Activated CD4-positive, alpha-beta T cell treated with anti-CD3 and anti-CD28 coated beads, Interleukin-2, Interleukin-6, amounts not matched to agents 100 ng/mL and 50 ng/mL, durations not matched to agents 16 hours and 8 hours (primary cell): ENCODE results near the gene DNAAF5.
"Not testable (repeated sequence)": the region's sequence is repeated elsewhere in the genome, so short reads cannot be mapped to it uniquely, and the experiment has no call there.

Source experiments
- DNase-seq: peaks from one replicate; pipeline ENCODE4 v3.0.0-alpha.2; 2020

Gene DNAAF5

DNA sequence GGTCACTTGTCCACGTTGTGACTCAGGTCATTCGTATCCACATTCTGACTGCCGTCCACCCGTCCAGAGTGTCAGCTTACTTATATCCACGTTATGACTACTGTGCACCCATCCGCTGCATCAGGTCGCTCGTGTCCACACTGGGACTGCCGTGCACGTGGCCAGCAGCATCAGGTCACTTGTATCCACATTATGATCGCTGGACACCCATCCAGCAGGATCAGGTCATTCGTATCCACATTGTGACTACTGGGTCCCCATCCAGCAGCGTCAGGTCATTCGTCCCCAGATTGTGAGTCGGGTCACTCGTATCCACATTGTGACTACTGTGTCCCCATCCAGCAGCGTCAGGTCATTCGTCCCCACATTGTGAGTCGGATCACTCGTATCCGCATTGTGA, 58.5 kb downstream of the DNAAF5 start:
- no peak for DNase-seq

DNA sequence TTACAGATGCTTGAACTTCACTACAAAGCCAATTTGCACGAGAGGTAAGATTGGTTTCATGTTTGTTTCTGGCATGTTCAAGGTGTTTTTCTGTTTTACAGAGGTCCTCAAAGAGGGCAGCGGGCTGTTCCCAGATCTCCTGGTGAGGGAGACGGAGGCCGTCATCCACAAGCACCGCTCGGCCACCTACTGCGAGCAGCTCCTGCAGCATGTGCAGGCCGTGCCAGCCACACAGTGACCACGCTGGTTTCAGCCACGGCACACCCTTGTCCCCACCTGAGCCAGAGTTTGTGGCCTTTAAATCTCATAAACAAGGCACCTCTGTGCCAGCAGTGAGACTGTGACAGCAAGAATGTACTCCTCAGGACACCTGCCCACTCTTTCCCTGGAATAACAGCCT, 58.9 kb downstream of the DNAAF5 start:
- DNase-seq: no peak

DNA sequence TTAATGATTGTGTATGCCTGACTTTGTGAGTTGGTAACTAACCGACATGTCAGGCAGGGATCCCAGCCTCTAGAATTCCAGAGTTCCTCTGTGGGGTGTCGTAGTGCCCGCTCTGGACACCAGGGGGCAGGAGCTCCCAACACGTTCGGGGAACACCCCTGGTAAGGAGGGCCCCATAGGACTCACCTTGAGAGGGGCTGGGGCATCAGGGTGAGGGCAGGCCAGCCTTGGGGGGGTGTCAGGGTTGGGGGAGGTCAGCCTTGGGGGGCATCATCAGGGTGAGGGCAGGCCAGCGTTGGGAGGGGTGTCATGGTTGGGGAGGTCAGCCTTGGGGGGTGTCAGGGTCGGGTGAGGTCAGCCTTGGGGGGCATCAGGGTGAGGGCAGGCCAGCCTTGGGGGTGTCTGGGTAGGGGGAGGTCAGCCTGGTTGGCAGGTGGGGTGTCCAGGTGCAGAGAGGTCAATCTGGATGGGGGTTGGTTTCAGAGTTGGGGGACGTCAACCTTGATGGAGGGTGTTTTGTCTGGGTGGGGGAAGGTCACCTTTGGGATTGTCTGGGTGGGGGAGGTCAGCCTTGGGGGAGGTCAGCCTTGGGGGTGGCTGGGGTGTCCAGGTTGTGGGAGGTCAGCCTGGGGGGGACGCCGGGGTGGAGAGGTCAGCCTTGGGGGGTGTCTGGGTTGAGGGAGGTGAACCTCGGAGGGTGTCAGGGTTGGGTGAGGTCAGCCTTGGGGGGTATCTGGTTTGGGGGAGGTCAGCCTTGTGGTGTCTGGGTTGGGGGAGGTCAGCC, 60.2 kb downstream of the DNAAF5 start:
- DNase-seq: peak; percentile 65

DNA sequence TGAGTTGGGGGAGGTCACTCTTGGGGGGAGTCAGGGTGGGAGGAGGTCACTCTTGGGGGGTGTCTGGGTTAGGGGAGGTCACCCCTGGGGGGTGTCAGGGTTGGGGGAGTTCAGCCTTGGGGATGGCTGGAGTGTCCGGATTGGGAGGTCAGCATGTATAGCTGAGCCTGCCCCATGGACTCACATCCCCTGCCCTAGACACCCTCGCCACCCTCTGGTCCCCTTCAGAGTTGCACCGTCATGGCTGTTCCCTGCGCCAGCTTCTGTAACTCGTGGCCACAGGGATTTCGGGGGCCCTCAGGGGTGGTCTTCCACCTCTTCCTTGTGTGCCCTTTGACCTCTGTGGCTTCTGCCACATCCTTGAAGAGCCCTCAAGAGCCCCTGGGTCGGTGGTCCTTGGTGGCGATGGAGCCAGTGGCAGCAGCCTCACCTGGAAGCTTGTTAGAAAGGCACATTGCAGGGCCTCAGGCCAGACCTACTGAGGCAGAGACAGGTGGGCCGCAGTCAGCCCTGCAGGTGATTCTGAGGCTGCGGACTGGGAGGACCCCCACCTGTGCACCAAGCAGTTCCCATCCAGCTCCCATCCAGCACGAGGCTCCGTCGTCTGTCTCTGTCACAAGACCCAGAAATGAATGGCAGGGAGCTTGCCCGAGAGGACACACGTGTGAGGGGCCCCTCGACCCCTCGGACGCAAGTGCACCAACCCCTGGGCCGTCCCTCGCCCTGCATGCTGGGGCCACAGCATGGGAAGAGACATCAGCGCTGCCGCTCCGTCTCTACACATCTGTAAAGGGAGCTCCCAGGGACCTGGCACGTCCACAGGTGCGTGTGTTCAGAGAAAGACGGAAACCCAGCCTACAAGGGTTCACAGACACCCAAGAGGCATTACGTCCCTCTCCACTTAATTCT, 61.1 kb downstream of the DNAAF5 start:
- no peak for DNase-seq

DNA sequence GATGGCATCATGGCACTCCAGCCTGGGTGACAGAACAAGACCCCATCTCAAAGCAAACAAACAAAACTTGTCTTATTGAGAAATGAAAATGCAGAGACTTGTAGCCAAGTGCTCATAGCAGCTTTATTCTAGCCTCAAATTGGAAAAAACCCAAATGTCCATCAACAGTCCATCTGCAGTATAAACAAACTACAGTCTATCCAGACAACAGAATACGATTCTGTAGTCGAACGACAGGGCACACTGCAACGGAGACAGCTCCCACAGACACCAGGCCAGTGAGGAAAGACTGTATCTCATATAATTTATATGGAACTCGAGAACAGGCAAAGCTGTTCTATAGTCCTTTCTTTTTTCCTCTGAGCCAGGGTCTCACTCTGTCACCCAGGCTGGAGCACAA, 65.0 kb downstream of the DNAAF5 start:
- DNase-seq: no peak

DNA sequence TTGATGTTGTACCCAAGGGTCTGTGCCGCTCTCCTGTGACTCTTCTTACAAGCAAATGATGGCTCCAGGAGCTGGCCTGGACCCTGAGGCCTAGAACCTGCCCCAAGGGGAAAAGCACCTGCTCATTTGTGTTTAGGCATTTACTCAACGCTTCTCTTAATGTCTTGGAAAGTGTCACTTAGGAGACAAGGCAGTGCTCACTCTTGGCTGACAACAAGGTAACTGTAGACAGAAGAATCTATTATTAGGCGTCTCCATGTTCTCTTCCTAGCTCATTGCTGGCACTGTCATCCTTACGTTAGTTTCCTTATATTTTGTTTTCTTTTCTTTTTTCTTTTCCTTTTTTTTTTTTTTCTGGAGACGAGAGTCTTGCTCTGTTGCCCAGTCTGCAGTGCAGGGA, 67.7 kb downstream of the DNAAF5 start:
- DNase-seq: no peak

DNA sequence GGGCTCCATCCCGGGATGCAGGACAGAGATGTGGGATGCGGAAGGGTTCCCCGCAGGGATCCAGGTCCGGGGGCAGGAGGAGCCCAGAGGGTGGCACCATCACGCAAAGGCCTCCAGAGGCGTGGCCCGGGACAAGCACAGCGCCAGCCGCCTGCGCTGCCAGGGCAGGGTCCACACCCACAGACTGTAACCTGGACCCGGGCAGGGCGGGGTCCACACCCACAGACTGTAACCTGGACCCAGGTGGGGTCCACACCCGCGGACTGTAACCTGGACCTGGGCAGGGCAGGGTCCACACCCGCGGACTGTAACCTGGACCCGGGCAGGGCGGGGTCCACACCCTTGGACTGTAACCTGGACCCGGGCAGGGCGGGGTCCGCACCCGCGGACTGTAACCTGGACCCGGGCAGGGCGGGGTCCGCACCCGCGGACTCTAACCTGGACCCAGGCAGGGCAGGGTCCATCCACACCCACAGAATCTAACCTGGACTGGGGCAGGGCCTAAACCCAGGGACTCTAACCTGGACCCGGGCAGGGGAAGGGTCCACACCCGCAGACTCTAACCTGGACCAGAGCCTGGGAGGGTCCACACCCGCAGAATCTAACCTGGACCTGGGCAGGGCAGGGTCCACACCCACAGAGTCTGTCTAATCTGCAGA, 68.3 kb downstream of the DNAAF5 start:
- no peak for DNase-seq

DNA sequence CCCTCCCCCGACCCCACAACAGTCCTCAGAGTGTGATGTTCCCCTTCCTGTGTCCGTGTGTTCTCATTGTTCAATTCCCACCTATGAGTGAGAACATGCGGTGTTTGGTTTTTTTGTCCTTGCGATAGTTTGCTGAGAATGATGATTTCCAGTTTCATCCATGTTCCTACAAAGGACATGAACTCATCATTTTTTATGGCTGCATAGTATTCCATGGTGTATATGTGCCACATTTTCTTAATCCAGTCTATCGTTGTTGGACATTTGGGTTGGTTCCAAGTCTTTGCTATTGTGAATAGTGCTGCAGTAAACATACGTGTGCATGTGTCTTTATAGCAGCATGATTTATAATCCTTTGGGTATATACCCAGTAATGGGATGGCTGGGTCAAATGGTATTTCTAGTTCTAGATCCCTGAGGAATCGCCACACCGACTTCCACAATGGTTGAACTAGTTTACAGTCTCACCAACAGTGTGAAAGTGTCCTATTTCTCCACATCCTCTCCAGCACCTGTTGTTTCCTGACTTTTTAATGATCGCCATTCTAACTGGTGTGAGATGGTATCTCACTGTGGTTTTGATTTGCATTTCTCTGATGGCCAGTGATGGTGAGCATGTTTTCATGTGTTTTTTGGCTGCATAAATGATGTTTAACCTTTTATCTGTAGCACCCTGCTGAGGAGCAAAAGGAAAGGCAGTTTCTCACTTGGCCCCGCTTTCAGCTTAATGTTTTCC, 70.1 kb downstream of the DNAAF5 start:
- not testable (repeated sequence) for DNase-seq

DNA sequence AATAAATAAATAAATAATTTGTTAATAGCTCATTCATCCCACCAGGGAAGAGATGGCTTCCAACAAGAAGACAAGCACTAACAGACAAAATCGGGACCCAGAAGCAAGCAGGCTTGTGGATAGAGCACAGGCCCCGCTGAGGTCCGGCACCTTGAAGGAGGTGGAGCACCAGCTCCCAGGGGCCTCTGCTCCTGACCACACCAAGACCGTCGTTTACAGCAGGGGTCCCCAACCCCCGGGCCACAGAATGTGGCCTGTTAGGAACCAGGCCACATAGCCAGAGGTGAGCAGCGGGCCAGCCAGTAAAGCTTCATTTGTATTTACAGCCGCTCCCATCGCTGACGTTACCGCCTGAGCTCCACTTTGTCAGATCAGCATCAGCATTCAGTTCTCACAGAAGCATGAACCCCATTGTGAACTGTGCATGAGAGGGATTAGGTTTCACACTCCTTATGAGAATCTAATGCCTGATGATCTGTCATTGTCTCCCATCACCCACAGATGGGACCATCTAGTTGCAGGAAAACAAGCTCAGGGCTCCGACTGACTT, 72.5 kb downstream of the DNAAF5 start:
- DNase-seq: no peak

DNA sequence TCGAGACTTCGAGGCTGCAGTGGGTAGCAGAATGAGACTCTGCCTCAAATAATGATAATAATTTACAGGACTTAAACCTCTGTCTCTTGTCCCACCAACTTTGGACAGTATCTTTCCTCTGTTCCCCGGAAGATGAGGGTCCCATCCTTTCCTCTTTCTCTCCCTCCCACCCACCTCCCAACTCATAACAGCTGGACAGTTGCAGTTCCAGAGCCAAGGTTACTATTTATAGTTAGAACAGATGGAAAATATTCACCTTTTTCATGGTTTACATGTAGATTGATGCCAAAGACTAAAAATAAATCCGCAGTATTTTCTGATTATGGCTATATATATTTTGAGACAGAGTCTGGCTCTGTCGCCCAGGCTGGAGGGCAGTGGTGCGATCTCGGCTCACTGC, 74.2 kb downstream of the DNAAF5 start:
- DNase-seq: no peak

DNA sequence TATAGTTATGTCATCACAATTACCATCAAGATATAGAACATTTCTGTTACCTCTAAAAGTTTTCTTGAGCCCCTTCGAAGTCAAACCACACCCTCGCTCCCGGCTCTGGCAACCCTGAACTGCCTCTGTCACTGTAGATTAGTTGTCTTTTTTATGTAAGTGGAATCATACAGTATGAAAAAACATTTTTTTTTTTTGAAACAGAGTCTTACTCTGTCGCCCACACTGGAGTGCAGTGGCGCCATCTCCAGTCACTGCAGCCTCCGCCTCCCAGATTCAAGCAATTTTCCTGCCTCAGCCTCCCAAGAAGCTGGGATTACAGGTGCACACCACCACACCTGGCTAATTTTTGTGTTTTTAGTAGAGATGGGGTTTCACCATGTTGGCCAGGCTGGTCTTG, 74.9 kb downstream of the DNAAF5 start:
- not testable (repeated sequence) for DNase-seq

DNA sequence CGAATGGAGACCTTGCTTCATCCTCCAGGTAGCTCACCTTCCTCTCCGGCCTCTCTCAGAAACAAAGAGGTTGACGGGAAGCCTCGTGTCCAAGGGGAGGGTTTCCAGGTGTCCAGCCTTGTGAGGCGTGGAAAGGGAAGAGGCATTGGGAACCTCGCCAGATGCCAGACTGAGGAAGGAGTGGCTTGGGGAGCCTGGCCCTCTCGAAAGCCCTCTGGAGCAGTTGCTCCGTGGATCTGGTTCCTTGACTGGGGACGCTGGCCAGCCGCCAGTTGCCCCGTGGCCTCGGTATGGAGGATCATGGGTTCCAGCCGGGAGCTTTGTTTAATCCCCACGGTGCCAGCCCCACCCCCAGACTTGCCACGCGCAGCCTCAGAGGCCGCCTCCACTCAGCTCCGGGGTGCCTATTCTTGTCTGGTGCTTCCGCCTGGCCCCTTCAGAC, 75.5 kb downstream of the DNAAF5 start:
- DNase-seq: no peak

DNA sequence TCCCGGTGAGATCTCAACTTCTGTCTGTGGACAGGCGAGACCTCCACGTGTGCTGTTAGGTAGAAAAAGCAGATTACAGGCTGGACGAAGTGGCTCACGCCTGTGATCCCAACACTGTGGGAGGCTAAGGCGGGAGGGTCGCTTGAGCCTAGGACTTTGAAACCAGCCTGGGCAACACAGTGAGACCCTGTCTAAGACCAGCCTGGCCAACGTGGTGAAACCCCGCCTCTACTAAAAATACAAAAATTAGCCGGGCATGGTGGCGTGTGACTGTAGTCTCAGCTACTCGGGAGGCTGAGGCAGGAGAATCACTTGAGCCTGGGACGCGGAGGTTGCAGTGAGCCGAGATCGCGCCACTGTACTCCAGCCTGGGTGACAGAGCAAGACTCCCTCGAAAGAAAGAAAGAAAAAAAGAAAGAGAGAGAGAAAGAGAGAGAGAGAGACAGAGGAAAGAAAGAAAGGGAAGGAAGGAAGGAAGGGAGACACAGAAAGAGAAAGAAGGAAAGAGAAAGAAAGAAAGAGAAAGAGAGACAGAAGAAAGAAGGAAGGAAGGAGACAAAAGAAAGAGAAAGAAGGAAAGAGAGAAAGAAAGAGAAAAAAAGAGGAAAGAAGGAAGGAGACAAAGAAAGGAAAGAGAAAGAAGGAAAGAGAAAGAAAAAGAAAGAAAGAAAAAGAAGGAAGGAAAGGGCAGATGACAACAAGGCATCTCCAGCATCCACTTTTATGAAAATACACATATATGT, 76.2 kb downstream of the DNAAF5 start:
- no peak for DNase-seq

DNA sequence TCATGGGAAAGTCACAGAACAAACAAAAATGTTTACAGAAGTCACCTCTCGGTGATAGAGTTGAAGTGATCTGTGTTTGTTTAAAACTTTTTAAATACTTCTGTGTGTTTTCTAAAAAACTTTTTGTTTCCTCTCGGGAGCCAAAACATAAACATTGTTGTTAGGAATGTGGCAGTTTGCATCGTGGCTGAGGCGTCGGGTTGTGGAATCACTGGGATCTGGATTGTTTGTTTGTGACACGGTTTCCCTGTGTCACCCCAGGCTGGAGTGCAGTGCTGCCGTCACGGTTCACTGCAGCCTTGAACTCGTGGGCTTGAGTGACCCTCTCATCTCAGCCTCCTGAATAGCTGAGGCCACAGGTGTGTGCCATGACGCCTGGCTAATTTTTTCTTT, 76.7 kb downstream of the DNAAF5 start:
- DNase-seq: no peak

DNA sequence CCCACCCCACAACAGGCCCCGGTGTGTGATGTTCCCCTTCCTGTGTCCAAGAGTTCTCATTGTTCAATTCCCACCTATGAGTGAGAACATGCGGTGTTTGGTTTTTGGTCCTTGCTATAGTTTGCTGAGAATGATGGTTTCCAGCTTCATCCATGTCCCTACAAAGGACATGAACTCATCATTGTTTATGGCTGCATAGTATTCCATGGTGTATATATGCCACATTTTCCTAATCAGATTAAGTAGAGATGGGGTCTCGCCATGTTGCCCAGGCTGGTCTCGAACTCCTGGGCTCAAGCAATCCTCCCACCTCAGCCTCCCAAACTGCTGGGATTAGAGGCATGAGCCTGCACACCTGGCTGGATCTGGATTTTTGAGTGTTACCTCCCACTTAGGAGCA, 77.3 kb downstream of the DNAAF5 start:
- DNase-seq: not testable (repeated sequence)

DNA sequence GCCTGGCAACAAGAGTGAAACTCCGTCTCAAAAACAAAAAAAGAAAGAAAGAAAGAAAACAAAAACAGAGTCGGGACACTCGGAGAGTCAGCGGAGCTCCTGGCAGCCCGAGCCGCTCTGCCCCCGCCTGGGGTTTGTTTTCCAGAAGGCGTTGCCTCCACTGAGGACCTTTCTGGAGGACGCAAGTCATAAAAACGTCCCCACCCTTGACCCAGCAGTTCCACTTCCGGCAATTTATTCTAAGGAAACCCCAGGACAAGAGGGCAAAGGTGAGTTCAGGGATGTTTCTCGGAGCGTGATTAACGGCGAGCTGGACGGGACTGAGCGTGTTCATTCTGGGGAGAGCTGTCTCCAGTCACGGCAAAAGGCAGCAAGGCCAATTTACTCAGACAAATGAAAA, 78.8 kb downstream of the DNAAF5 start:
- no peak for DNase-seq

DNA sequence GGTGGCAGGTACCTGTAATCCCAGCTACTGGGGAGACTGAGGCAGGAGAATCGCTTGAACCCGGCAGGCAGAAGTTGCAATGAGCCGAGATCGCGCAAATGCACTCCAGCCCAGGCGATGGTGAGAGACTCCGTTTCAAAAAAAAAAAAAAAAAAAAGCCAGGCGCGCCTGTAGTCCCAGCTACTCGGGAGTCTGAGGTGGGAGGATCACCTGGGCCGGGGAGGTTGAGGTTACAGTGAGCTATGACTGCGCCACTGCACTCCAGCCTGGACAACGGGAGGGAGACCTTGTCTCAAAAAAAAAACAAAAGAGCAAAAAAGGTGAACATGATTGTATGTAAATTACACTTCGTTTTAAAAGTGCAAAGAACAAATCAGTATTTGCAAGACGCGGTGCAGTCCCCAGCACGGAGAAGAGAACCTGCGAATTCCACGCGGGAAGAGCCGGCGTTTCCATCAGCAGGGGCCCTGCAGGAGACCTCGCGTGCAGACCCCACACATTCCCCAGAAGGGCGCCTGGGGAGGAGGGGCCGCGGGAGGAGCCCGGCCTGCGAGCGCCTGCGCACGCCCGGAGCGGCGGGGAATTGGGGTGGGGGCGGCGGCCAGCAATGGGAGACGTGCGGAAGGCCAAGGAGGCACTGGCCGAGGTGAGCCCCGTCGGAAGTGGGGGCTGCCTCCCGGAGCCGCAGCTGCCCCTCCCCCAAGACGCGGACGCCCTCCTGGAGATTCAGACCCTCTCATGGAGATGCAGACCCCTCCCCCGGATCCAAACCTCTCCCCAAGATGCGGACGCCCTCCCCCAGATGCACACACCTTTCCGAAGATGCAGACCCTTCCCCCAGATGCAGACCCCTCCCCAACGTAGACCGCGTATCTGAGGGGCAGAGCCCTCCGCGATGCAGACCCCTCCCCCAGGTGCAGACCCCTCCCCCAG, 89.1 kb downstream of the DNAAF5 start:
- DNase-seq: no peak

DNA sequence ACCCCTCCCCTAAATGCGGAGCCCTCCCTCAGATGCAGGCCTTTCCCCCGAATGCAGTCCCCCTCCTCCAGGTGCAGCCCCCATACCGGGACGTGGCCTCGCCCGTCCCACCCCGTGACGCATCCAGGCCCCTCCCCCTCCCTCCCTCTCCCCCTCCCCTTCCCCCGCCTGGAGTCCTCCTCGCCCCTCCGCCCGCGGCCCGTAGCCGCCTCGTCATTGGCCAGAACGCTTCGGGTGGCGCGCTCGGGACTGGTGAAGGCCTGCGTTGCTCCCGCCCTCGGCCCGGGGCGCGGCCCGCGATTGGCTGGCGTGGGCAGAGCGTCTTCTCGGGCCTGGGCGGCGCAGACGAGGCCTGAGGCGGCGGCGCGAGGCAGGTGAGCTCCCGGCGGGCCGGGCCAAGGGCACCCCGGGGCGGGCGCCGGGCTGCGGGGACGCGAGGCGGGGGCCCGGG, 89.8 kb downstream of the DNAAF5 start:
- peak; percentile 99 for DNase-seq

DNA sequence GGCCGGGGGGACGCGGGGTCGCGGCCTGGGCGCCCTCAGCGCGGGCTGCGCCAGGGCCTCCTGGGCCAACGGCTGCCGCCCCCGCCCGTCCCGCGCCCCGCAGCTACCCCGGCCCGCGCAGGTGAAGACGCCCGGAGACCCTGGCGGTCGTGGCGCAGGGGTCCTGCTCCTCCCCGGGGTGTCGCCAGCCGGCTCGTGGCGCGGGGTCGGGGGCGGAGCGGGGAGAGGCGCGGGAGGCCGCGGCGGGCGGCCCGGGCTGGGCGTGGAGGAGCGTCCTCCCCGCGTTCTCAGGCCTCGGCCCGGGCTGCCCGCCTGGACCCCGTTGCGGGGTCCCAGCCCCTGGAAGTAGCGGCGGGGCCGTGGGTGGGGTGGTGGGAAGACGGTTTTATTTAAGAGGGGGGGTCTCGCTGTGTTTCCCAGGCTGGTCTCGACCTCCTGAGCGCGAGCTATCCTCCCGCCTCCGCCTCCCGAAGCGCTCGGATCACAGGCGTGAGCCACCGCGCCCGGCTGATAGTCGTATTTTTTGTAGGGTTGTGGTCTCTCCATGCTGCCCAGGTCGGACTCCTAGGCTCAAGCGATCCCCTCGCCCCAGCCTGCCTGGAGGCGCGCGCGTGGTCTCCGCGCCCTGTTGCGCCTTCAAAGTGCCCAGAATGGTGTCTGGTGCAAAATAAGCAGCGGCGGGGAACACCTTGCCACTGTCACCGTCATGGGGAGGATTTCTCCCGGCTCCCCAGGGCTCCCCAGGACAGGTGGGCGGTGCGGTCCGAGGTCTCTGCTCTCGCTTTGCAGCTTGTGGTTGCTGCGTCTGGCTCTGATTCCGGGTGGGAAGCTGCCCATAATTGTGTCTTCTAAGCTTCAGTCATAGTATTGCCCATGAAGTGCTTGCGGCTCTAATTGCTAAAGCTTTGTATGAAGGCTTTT, 90.5 kb downstream of the DNAAF5 start:
- DNase-seq: peak; percentile 50
